Smooth muscle cell (in vitro differentiated cells): ENCODE measurements around the gene EFCAB12. TPM values are rescaled to one million over a fixed set of nuclear protein-coding genes. Genes with fewer than 3 reads are reported as not detected.
"Not testable (repeated sequence)": the region's sequence is repeated elsewhere in the genome, so short reads cannot be mapped to it uniquely, and the experiment has no call there.

Experiments
- DNase-seq: peaks from one replicate; lab custom pipeline; 2025; ENCODE audit not compliant: unreplicated experiment; lab: John Stamatoyannopoulos, UW
- H2AFZ ChIP-seq: fragments of 200-600 bp; sonication (generic); 2 replicates; pipeline ENCODE4 v1.6.0; 2016; ENCODE audit warnings: antibody characterized with exemption, low read depth, mild to moderate bottlenecking
- H3F3A ChIP-seq: fragments of 200-600 bp; sonication (generic); 2 replicates; pipeline ENCODE4 v1.6.0; 2017; ENCODE audit warnings: antibody characterized with exemption, low read depth
- H3K27ac ChIP-seq: fragments of 200-600 bp; sonication (generic); 2 replicates; pipeline ENCODE4 v1.5.1; 2016; ENCODE audit warnings: low read depth, mild to moderate bottlenecking
- H3K27me3 ChIP-seq: fragments of 200-600 bp; sonication (generic); 2 replicates; pipeline ENCODE4 v1.6.1; 2016; ENCODE audit warnings: low read depth, mild to moderate bottlenecking
- H3K36me3 ChIP-seq: fragments of 200-600 bp; sonication (generic); 2 replicates; pipeline ENCODE4 v1.5.1; 2016; ENCODE audit warnings: low read depth
- H3K4me1 ChIP-seq: fragments of 200-600 bp; sonication (generic); 2 replicates; pipeline ENCODE4 v1.5.1; 2016; ENCODE audit warnings: low read depth
- H3K4me2 ChIP-seq: fragments of 200-600 bp; sonication (generic); 2 replicates; pipeline ENCODE4 v1.6.0; 2016; ENCODE audit warnings: mild to moderate bottlenecking
- H3K4me3 ChIP-seq: fragments of 200-600 bp; sonication (generic); 2 replicates; pipeline ENCODE4 v1.5.1; 2016; ENCODE audit warnings: mild to moderate bottlenecking
- H3K79me2 ChIP-seq: fragments of 200-600 bp; sonication (generic); 2 replicates; pipeline ENCODE4 v1.6.0; 2016; ENCODE audit warnings: low read depth, mild to moderate bottlenecking
- H3K9ac ChIP-seq: fragments of 200-600 bp; sonication (generic); 2 replicates; pipeline ENCODE4 v1.6.0; 2016; ENCODE audit warnings: low read depth
- H3K9me3 ChIP-seq: fragments of 200-600 bp; sonication (generic); replicated peaks from 2 replicates; pipeline ENCODE4 v1.5.1; 2016; ENCODE audit warnings: low read depth
- H4K20me1 ChIP-seq: fragments of 200-600 bp; sonication (generic); 2 replicates; pipeline ENCODE4 v1.6.0; 2016; ENCODE audit warnings: low read depth
- WGBS: methylation state at CpG from one replicate; pipeline ENCODE4 v1.1.7; 2016; ENCODE audit warnings: low lambda C conversion rate; 5-methylcytosine and 5-hydroxymethylcytosine counted together
- polyA plus RNA-seq: library from polyadenylated mRNA; unstranded; fragments of >200 nt; fragmentation: Nextera tagmentation; extraction: Ambion mirVana; gene quantifications from 2 replicates; pipeline ENCODE4 v1.2.1, GENCODE V29; 2016
- total RNA-seq: library from RNA; depleted of rRNA; stranded (reverse); fragments of >200 nt; gene quantifications from 2 replicates; pipeline ENCODE4 v1.2.3, GENCODE V29; 2014
- TF ChIP-seq, protein P1 (sequence below): fragments of 200-600 bp; sonication (generic); IDR thresholded peaks from 2 replicates; pipeline ENCODE4 v1.5.1; 2017; ENCODE audit warnings: borderline replicate concordance, mild to moderate bottlenecking, antibody characterized with exemption; ENCODE audit not compliant: insufficient read depth, poor library complexity, severe bottlenecking

EFCAB12 gene
- total and polyA plus RNA-seq, 2 experiments from 2014 or later = 0.09 TPM; not detected in 1

GRCh38 chr3:129387487-129387886 lies 40.9 kb downstream of the EFCAB12 start:
- no peaks in the 10 kb centered on the region for H3K36me3 ChIP-seq
- no peaks in the 10 kb centered on the region for H3K9me3 ChIP-seq
- peak overlapping the region; percentile 96 for H3K27ac ChIP-seq
- no peak overlapping the region for H3K4me2 ChIP-seq
- H2AFZ ChIP-seq = no peak overlapping the region
- no peak for DNase-seq
- no peaks in the 10 kb centered on the region for H3K27me3 ChIP-seq
- H3K4me3 ChIP-seq = no peak overlapping the region
- peaks cover 11% of the 10 kb centered on the region for H4K20me1 ChIP-seq
- H3F3A ChIP-seq = peaks cover 9% of the 10 kb centered on the region
- H3K79me2 ChIP-seq = no peaks in the 10 kb centered on the region
- H3K9ac ChIP-seq = no peak overlapping the region
- peaks cover 9% of the 10 kb centered on the region for H3K4me1 ChIP-seq
- 89% methylated on average over 5 of the region's 5 CpGs for WGBS
- TF ChIP-seq, protein P1, sequence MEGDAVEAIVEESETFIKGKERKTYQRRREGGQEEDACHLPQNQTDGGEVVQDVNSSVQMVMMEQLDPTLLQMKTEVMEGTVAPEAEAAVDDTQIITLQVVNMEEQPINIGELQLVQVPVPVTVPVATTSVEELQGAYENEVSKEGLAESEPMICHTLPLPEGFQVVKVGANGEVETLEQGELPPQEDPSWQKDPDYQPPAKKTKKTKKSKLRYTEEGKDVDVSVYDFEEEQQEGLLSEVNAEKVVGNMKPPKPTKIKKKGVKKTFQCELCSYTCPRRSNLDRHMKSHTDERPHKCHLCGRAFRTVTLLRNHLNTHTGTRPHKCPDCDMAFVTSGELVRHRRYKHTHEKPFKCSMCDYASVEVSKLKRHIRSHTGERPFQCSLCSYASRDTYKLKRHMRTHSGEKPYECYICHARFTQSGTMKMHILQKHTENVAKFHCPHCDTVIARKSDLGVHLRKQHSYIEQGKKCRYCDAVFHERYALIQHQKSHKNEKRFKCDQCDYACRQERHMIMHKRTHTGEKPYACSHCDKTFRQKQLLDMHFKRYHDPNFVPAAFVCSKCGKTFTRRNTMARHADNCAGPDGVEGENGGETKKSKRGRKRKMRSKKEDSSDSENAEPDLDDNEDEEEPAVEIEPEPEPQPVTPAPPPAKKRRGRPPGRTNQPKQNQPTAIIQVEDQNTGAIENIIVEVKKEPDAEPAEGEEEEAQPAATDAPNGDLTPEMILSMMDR = no peak

DNA sequence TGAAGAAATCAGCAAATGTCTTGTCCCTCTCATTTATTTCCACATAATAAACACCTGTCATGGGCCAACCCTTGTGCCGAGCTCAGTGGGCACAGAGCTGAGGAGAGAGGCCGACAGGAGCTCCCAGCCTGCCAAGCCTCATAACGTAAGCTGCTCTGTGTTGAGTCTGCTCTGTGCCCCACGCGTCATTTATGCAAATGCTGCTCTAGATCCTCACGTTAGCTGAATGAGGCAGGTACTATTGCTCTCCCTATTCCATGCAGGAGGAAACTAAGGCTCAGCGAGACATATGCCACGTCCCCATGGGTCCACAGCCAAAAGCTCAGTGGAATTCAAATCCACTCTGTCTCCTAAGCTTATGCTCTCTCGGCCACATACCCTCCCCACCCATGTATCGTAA lies 41.5 kb downstream of the EFCAB12 start:
- H3K36me3 ChIP-seq = no peaks in the 10 kb centered on the region
- TF ChIP-seq, protein P1 = no peak
- H3K27ac ChIP-seq = no peak overlapping the region
- DNase-seq = no peak
- H3K4me3 ChIP-seq = no peak overlapping the region
- no peak overlapping the region for H2AFZ ChIP-seq
- H3K27me3 ChIP-seq = no peaks in the 10 kb centered on the region
- H3K9ac ChIP-seq = no peak overlapping the region
- H3K79me2 ChIP-seq = no peaks in the 10 kb centered on the region
- H3F3A ChIP-seq = peaks cover 9% of the 10 kb centered on the region
- H4K20me1 ChIP-seq = peaks cover 11% of the 10 kb centered on the region
- WGBS = 97% methylated on average over 10 of the region's 10 CpGs
- no peak overlapping the region for H3K4me2 ChIP-seq
- peaks cover 9% of the 10 kb centered on the region for H3K4me1 ChIP-seq
- no peaks in the 10 kb centered on the region for H3K9me3 ChIP-seq

- H3F3A ChIP-seq, H3K27ac ChIP-seq, H3K27me3 ChIP-seq, H3K36me3 ChIP-seq, H3K4me3 ChIP-seq, H3K9me3 ChIP-seq, H3K79me2 ChIP-seq, DNase-seq, H3K4me2 ChIP-seq, H2AFZ ChIP-seq, H3K4me1 ChIP-seq, H3K9ac ChIP-seq: not testable (repeated sequence)
- WGBS = 81% methylated on average over 8 of the region's 8 CpGs
- H4K20me1 ChIP-seq = peaks cover 11% of the 10 kb centered on the region
Observed at GRCh38 chr3:129385507-129385906, 42.9 kb downstream of the EFCAB12 start.

DNA sequence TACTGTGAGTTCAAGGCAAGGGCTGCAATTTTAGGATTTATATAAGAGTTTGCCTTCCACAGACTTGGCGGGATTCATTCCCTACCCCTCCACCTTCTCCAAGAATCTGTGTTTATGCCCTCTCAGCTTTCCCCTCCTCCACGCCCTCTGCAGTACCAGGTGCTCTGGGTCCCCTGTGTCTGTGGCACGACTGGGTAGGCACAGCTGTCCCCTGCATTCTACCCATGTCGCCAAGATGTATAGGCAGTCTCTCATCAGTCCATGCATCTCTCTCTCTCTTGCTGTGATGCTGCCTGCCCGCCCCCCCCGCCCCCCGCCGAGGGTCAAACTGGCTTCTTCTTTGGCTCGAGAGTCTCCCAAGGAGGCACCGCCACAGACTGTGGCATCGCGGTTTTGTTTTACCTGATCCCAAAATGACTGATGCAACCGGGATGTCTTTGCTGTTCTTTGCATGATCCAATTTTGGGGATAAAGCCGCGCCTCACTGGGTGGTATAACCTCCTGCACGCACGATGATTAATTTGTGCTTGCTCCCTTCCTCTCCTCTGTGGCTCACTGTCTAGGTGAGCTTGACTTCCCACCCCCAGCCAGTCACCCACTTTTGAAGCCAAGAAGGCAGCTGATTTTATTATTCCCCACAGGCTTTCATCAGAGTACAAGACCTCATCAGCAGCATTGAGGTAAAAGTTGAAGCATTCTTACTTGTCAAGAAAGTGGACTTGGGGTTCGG lies 43.7 kb downstream of the EFCAB12 start:
- DNase-seq = no peak

DNA sequence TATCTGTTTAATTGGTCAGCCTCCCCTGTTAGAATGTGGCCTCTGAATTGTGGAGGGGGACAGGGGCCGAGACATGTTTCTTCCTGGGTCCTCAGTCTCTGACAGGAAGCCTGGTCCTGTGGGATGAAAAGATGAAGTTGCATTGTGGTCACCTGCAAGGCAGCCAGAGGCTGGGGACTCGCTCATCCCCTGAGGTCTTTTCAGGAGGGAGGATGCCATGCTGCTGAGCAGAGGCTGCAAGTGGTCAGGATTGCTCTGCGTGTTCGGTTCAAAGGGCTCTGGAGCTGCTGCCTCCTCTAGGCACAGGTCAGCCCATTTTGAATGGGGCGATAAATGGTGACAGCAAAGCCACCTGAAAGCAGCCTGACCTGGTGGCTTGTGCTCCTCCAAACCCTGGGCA lies 44.3 kb downstream of the EFCAB12 start:
- not testable (repeated sequence) for H3K4me2 ChIP-seq, H3K4me3 ChIP-seq, H2AFZ ChIP-seq, H3F3A ChIP-seq, H3K79me2 ChIP-seq, H3K36me3 ChIP-seq, DNase-seq, H3K27ac ChIP-seq, H3K9ac ChIP-seq, H3K27me3 ChIP-seq, H3K9me3 ChIP-seq, H3K4me1 ChIP-seq
- 88% methylated on average over 5 of the region's 5 CpGs for WGBS
- peaks cover 11% of the 10 kb centered on the region for H4K20me1 ChIP-seq

More for the DNA sequence above, 43.7 kb downstream of the EFCAB12 start:
- no peak overlapping the region for H3K9ac ChIP-seq
- H3K36me3 ChIP-seq = no peaks in the 10 kb centered on the region
- no peak overlapping the region for H3K4me2 ChIP-seq
- H3K9me3 ChIP-seq = no peaks in the 10 kb centered on the region
- TF ChIP-seq, protein P1 = no peak
- no peaks in the 10 kb centered on the region for H3K79me2 ChIP-seq
- H3K4me3 ChIP-seq = no peak overlapping the region
- H3K27ac ChIP-seq = no peak overlapping the region
- 75% methylated on average over 18 of the region's 18 CpGs for WGBS
- peaks cover 9% of the 10 kb centered on the region for H3F3A ChIP-seq
- peaks cover 11% of the 10 kb centered on the region for H4K20me1 ChIP-seq
- peaks cover 9% of the 10 kb centered on the region for H3K4me1 ChIP-seq
- H2AFZ ChIP-seq = no peak overlapping the region
- no peaks in the 10 kb centered on the region for H3K27me3 ChIP-seq
